Nucleus accumbens (tissue), 56 donors: ENCODE results near the gene TRIM29.
"Not testable (repeated sequence)": the region's sequence is repeated elsewhere in the genome, so short reads cannot be mapped to it uniquely, and the experiment has no call there.

Experiments used
- DNase-seq, 56 donors: peaks; one replicate each; lab custom pipeline; 2025; lab: John Stamatoyannopoulos, UW

TRIM29 gene

GRCh38 chr11:120137611-120138521, at the start of gene TRIM29:
TSS of gene TRIM29 (minus strand) at chr11:120138113. CDS start at chr11:120138031, 82 bp downstream.
- DNase-seq, result peak in 10 of 56 donors; percentile 10 to 57 (median 28)

- no peak for DNase-seq
These were observed 49.1 kb upstream of the TRIM29 start for GRCh38 chr11:120186774-120187591.

GRCh38 chr11:120186456-120186773, 48.5 kb upstream of the TRIM29 start:
- no peak for DNase-seq

GRCh38 chr11:120185706-120186455, 48.0 kb upstream of the TRIM29 start:
- no peak for DNase-seq

- DNase-seq, result no peak
These were observed 47.2 kb upstream of the TRIM29 start for GRCh38 chr11:120184946-120185705.

- no peak for DNase-seq
These were observed 46.5 kb upstream of the TRIM29 start for GRCh38 chr11:120184371-120184945.

- DNase-seq, result no peak
These were observed 45.8 kb upstream of the TRIM29 start for GRCh38 chr11:120183701-120184141.

GRCh38 chr11:120182790-120183491, 45.0 kb upstream of the TRIM29 start:
- DNase-seq, result peak in 7 of 56 donors; percentile 21 to 56 (median 32)

- peak in 5 of 56 donors; percentile 33 to 45 (median 40) for DNase-seq
These were observed 44.5 kb upstream of the TRIM29 start for GRCh38 chr11:120182372-120182771.

GRCh38 chr11:120181376-120181975, 43.6 kb upstream of the TRIM29 start:
- DNase-seq, result no peak

GRCh38 chr11:120180551-120181232, 42.8 kb upstream of the TRIM29 start:
- DNase-seq, result peak in 22 of 56 donors; percentile 26 to 71 (median 52)

- DNase-seq, result not testable (repeated sequence)
These were observed 42.1 kb upstream of the TRIM29 start for GRCh38 chr11:120180063-120180462.

GRCh38 chr11:120179057-120179672, 41.3 kb upstream of the TRIM29 start:
- peak in 1 of 56 donors; percentile 27 for DNase-seq

- no peak for DNase-seq
These were observed 40.7 kb upstream of the TRIM29 start for GRCh38 chr11:120178561-120179056.

GRCh38 chr11:120174866-120175265, 37.0 kb upstream of the TRIM29 start:
- no peak for DNase-seq

GRCh38 chr11:120173807-120174206, 35.9 kb upstream of the TRIM29 start:
- DNase-seq, result no peak
